Mesenteric fat pad (tissue), 1 donor: Measurements from ENCODE around the gene ERMP1. TPM values are rescaled to one million over a fixed set of nuclear protein-coding genes. Genes with fewer than 3 reads are reported as not detected.
"Not testable (repeated sequence)": the region's sequence is repeated elsewhere in the genome, so short reads cannot be mapped to it uniquely, and the experiment has no call there.

Experiments
- DNase-seq: peaks from one replicate; pipeline ENCODE4 v3.0.0-alpha.2; 2020; ENCODE audit warnings: low spot score
- total RNA-seq: library from RNA; stranded (reverse); fragmentation: NEBNext Ultra II Directional; extraction: Animal tissue kit (Norgen Biotek cat#: 25700); gene quantifications from one replicate; pipeline ENCODE4 v1.2.1, GENCODE V29; 2021
- donor health status: DM: yes; HTN: yes; CAD: no.

ERMP1 gene
- total RNA-seq, 1 donor from 2014 or later: 8.3 TPM

DNA sequence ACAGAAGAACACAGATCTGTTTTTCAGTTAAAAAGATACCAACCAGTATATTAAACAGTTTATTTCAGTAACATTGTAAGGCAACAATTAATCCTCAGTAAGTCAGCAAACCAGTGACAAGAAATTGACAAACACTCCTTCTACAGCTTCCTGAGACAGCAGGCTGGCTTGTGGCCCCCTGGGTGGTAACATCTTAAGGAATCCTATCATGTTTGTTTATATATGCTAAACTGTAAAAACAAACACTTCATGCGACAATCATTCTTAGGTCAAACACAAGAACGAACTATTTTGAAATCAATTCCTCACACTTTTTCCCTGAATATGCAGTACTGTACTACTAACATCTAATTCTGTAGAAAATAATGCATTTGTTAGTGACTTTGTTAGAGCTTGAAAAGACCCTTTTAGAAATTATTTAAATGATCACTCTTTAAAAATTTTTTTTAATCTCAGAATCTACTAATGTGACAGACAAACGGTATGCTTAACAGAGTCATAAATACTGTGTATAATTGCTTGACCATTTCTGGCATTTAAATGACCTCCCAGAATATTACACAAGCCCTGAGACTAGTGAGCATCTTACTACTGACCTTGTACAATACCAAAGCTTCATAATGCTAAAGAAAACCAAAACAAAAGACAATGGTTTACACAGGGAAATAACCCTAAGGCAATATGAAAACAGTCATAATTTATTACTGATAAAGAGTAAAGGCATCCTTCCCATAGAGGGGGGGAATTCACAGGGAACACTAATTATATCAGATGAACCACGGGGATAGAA lies 48.2 kb downstream of the ERMP1 start:
- no peak for DNase-seq

DNA sequence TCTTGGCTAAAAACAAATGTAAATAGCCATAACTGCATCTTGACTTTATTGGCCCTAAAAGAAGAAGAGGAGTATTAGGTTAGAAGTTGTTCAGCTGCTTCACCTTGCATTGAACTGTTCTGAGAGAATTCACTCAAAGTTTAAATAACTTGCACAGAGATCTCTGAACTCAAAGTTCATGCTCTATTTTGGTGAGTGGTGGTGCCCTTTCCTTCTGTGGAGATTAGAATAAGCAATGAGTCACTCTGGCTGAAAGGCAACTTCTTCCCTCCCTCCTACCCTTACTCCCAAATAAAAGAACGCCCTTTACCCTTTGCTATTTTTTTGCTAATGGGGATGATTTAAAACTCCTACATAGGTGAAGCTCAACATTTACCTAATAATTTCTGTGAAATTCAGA lies 48.9 kb downstream of the ERMP1 start:
- DNase-seq: no peak

DNA sequence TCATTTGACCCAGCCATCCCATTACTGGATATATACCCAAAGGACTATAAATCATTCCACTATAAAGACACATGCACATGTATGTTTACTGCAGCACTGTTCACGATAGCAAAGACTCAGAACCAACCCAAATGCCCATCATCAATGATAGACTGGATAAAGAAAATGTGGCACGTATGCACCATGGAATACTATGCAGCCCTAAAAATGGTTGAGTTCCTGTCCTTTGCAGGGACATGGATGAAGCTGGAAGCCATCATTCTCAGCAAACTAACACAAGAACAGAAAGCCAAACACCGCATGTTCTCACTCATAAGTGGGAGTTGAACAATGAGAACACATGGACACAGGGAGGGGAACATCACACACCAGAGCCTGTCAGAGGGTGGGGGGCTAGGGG lies 49.5 kb downstream of the ERMP1 start:
- DNase-seq: not testable (repeated sequence)

DNA sequence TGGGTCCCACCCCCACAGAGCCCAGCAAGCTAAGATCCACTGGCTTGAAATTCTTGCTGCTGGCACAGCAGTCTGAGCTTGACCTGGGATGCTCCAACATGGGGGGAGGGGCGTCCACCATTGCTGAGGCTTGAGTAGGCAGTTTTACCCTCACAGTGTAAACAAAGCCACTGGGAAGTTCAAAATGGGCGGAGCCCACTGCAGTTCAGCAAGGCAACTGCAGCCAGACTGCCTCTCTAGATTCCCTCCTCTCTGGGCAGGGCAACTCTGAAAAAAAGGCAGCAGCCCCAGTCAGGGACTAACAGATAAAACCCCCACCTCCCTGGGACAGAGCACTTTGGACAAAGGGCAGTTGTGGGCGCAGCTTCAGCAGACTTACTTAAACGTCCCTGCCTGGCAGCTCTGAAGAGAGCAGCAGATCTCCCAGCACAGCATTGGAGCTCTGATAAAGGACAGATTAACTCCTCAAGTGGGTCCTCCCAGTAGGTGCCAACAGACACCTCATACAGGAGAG lies 53.2 kb downstream of the ERMP1 start:
- not testable (repeated sequence) for DNase-seq

DNA sequence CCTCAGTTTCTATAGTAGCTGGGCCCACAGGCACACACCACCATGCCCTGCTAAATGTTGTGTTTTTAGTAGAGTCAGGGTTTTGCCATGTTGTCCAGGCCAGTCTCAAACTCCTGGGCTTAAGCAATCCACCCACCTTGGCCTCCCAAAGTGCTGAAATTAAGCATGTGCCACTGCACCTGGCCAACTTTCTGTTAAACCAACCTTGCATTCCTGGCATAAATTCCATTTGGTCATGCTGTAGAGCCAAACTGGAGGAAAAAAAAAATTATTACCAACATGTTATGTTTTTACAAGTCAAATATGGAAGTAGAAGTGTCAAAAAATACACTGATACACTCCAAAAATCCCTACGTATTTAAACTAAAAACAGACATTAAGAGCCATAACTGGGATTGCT lies 54.1 kb downstream of the ERMP1 start:
- DNase-seq: no peak

DNA sequence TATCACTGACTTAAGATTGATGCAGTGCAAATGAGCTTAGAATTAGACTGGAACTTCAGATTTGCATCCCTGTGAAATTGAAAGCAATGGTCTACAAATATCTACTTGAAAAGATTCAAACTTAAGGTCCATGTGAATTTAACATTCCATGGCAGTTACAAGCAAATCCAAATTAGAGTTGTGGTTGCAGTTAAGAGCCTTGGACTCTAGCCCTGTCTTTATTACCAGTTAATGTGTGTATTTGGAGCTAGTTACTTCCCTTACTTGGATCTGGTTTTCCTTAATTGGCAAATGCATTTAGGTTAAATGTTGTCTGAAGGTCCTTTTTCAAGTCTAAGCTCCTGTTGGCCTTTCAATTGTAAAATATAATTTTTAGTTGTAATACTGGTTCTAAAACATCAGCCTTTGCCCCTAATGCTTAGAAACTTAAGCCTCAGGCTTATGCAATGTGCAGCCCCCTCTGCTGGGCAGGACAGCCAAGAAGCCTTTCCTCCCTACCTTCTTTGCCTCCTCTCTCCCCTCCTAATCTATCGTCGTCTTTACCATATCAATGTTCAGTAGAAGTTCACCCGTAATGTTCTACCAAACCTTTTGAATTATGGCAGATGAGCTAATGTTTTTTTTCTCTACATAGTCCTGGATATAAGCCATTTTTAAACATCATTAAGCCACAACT lies 59.5 kb downstream of the ERMP1 start:
- no peak for DNase-seq

DNA sequence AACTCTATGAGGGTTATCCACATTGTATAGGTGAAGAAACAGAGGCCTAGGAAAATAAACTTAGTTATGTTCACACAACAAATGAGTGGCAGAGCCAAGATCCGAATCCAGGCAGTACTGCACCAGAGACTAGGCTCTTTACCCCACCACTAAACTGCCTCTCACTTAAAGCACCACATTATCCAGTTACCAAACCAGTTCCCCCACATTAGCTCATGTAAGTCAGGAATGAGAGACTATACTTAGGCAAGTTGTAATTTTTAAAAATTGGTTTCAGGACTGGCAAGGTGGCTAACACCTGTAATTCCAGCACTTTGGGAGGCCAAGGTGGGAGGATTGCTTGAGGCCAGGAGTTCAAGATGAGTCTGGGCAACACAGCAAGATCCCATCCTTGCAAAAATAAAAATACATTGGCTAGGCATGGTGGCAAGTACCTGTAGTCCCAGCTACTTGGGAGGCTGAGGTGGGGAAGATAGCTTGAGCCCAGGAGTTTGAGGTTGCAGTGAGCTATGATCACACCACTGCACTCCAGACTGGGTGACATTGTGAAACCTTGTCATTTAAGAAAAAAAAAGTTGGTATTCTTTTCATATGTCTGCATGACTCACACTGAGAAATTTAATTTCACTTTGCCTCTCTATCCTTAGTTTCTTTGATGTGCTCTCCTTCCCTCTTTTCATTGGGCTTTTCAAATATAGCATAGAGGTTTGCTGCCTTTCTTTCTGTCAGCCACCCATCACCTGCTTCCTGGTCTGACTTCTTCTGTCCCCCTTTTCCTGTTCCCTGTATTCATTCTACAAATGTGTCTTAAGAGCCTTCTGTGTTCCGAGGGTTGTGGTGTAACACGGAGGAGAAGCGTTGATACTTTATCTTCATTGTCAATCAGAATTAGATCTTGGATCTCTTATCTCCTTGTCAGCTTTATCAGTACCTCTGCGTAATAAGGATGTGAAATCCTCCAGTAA lies 64.7 kb downstream of the ERMP1 start:
- no peak for DNase-seq

DNA sequence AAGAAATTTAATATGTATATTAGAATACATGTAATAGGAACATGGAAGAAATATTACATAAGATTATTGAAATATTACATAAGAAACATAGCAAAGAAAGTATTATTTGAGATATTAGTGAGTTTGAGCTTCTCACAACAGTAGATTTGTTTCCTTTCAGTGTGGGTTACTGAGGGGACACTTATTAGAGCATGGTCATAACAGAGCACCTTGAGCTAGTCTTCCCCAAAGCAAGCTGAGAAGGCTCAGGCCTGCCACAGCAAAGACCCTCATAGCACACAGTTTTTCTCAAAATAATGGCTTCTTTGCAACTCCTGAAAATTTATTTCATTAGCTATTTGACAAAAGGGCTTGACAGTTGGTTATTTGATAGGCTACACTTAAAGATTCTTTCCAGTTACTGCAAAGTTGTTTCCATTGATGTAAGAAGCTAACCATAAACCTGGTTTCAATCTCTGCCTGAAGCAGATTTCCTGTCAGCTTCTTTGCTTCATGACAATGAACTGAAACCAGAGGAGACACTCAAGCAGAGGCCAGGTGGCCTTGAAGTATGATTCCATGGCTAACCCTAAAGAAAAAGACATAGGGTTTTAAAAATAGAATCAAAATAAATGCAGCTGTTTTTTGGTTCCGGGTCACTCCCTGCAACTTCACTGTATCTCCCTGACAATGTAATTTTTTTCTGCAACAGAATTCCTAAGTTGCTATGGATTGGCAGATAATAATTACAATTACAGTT lies 68.6 kb downstream of the ERMP1 start:
- no peak for DNase-seq

DNA sequence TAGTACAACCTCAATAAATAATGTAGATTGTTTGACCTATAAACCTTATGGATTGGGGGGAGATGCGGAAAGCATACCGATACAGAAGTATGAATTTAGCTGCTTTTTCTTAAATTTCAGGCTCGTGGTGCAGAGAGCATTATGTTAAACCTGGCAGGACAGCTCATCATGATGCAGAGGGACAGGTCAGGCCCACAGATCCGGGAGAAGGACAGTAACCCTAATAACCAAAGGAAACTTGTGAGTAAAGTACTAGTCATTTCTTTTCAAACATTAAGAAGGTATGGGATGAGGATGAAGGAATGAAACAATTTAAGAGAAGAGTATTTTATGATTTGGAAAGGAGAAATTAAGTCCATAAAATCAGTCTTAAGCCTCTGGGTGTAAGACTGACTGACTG lies 70.5 kb downstream of the ERMP1 start:
- no peak for DNase-seq

DNA sequence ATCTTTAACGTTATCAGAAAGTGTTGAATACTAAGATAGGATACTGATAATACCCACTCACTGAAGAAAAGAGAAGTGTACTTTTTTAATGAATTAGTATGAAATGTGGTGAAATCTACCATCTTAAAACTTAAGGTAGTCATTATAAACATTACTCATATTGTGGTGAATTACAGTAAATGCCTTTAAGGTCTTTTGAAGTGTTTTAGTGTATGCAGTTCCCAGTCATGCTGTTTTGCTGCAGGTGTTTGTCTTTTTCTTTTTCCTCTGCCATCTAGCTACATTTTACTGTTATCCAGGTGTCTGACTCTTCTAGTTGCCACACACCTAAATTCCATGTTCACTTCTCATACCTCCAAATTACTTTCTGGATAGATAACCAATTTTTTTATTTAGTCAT lies 72.6 kb downstream of the ERMP1 start:
- DNase-seq: no peak

DNA sequence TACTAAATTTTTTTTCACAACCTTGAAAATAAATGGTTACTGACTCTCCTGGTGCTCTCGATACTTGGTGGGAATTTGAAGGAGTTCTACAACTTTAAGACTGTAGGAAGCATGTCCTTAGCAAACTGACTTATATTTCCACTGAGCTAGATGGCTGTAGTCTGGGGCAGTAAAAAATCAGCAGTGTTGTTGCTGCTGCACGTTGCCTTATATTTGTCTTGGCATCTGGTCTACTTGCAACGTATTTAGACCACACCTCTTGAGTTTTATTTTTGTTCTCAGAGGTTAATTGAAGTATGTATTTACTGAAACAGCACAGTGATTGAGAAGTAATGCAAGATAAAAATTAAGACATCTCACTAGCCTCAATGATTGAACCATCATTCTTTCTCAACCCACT lies 76.3 kb downstream of the ERMP1 start:
- DNase-seq: no peak

DNA sequence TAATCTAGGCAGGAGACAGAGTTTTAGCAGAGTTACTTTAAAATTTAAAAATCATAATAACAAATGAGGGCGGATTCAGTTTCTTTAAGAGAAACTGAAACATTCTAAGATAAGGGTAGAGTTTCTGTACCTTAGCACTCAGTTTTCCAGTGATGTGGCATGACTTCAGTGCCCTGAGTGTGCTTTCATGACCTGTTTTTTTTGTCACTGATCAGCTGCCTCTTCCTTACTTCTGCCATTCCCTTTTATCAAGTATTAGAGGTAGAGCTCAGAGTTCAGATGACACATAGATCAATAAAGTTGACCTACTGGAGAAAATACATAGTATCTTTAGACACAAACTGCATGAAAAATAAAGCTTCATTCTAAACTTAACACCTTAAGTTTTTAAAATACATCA lies 82.3 kb downstream of the ERMP1 start:
- DNase-seq: no peak

DNA sequence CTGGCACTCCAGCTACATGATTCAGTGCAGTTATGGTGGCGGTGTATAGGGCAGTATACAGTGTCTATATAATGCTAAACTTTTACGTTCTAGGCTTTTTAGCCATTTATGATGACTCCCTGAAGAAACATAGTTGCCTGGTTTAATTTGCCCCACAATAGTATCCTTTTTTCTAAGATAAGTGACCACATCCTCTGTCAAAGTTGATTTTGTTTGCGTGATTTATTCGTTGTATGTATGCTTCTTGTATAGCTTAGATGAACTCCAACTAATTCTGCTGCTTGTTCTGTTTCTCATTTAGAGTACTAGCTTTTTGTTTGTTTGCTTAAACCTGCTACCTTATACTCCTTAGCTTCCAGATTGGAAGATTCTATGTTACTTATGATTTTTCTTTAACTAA lies 83.6 kb downstream of the ERMP1 start:
- no peak for DNase-seq

DNA sequence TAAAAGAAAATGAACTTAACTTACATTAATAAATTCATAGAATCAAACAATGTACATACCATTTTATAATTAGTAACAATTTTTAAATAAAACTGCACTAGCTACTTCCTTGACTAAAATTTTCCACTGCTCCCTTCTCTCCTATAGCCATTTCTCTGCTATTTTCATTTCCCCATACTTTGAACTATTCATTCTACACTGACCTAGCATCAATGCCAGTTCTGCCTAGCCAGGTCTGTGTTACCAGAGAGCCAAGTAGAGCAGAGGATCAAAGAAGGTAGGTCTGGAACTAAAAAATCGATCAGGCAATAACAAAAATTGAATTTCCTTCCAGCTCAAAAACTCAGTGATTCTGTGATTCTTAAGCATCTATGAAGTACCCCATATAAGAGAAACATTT lies 84.5 kb downstream of the ERMP1 start:
- DNase-seq: no peak

DNA sequence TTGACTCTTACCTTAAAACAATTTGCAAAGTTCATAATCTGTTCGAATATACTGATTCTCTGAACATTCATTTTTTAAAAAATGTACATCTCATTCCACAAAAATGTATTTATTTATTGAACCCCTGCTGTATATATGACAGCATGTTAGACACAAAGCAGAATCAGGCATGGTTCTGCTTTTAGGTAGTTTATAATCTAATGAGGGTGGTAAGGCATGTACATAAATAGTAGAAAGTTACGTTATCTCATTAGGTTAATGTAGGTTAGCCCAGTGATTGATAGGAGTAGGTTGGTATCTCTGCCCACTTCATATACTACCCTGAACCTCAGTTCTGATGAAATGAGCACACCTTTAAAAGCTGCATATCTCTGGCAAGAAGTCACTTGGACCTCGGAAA lies 89.8 kb downstream of the ERMP1 start:
- no peak for DNase-seq

DNA sequence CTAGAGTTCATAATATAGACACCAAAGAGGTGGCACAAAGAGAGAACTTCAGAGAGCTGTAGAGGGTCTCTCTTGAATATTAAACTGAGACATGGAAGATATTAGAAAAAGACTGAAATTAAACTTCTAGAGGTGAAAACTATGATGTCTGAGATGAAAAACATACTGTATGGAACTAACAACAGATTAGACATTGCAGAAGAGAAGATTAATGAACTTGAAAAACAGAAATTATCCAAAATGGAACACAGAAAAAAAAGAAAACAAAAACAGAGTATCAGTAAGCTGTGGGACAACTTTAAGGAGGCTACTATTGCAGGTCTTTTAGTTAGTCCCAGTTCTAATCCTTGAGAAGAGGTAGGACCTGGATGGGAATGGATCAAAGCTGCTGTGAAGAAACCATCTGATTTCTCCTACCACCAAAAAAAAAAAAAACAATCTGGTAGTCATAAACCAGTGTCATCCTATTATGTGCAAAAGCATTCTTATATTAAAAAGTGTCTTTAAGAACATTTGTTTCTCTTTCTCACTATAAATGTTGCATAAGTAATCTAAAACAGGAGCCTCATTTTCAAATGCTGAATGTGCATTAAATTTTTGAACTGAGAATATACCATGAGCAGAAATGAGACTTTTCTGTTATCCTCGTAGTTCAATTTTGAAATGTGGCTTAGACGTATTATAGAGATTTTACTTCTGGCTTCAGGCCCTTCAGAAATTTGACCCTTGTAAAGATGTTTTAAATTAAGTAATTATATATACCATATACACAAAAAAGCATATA lies 96.2 kb downstream of the ERMP1 start:
- DNase-seq: no peak

DNA sequence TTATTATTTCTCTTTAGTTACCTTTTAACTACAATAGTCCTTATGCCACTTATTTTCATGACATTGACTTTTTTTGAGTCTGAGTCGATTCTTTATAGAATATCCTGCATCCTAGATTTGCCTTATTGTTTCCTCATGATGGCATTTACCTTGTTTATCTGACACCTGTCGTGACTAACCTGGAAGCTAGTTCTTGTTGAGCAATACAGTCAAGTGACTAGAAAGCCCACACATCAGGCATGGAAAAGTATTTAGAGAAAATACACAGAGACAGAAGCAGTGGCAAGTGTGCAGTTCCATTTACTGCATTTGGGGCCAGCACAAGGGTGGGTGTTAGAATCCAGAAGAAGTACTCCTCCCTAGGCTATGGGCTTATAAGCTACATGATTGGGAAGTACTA lies 97.8 kb downstream of the ERMP1 start:
- DNase-seq: no peak
